Suprapubic skin (tissue), 4 donors: Measurements from ENCODE around the gene PTHLH.

Experiments
- EP300 ChIP-seq: sonication (generic); formaldehyde crosslinking; IDR thresholded peaks from one replicate; pipeline ENCODE4 v1.6.1; 2017; ENCODE audit warnings: antibody characterized with exemption
- POLR2A ChIP-seq, 2 donors: fragments of 450-650 bp; IDR thresholded peaks; one replicate each; pipeline ENCODE4 v1.6.1; 2017; ENCODE audit warnings: antibody characterized with exemption in 2 of 2, mild to moderate bottlenecking in 2 of 2, moderate library complexity in 2 of 2
- POLR2AphosphoS5 ChIP-seq, 3 donors: sonication (generic); formaldehyde crosslinking; IDR thresholded peaks; one replicate each; pipeline ENCODE4 v1.6.1; 2017; ENCODE audit warnings: antibody characterized with exemption in 3 of 3
- TF ChIP-seq, protein P1 (sequence below), 2 donors: fragments of 200-600 bp in 1 of 2; fragments of 450-650 bp in 1 of 2; sonication (generic) in 1 of 2; IDR thresholded peaks; one replicate each; pipeline ENCODE4 v1.5.1; 2016 to 2019; ENCODE audit warnings: antibody characterized with exemption in 2 of 2, mild to moderate bottlenecking in 1 of 2, moderate library complexity in 1 of 2

DNA sequence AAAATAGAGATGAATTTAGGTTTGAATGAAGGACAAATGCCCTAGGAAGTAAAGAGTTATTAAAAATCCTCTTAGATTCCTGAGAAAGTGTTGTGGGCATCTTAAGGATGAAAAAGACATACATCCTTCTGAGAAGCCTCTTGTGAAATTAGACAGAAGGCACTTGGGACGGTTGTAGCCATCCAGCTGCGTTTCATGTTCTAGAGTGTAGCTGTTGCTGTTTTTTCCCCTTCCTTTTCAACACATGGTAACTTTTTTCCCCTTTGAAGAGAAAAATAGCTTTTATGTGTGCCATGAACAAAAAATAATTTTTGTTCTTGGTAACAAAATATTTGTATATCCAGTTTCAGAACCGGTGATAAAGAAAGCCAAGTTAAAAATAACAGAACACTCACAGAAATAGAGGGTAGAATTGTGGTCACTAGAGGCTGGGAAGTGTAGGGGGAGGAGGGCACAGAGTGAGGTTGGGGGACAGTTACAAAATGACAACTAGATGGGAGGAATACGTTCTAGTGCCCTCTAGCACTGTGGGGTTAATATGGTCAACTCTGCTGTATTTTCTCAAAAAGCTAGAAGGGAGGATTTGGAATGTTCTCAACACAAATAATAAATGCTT lies 58.4 kb downstream of the PTHLH start:
- TF ChIP-seq, protein P1, sequence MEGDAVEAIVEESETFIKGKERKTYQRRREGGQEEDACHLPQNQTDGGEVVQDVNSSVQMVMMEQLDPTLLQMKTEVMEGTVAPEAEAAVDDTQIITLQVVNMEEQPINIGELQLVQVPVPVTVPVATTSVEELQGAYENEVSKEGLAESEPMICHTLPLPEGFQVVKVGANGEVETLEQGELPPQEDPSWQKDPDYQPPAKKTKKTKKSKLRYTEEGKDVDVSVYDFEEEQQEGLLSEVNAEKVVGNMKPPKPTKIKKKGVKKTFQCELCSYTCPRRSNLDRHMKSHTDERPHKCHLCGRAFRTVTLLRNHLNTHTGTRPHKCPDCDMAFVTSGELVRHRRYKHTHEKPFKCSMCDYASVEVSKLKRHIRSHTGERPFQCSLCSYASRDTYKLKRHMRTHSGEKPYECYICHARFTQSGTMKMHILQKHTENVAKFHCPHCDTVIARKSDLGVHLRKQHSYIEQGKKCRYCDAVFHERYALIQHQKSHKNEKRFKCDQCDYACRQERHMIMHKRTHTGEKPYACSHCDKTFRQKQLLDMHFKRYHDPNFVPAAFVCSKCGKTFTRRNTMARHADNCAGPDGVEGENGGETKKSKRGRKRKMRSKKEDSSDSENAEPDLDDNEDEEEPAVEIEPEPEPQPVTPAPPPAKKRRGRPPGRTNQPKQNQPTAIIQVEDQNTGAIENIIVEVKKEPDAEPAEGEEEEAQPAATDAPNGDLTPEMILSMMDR (IDR thresholded peaks at IDR 0.05) = no peak
- TF ChIP-seq POLR2A (IDR thresholded peaks at IDR 0.05) (no peak), POLR2AphosphoS5 (IDR thresholded peaks at IDR 0.05) (no peak), EP300 (no peak)
